IPS-NIHi7 (cell line): ENCODE results near the gene HNF4A.
A peak's percentile ranks its signal among the peaks of the same experiment; 100 is the strongest.
"Not testable (repeated sequence)": the region's sequence is repeated elsewhere in the genome, so short reads cannot be mapped to it uniquely, and the experiment has no call there.

Source experiments
- DNase-seq: peaks from one replicate; pipeline ENCODE4 v3.0.0; 2012; ENCODE audit warnings: mixed read lengths; ENCODE audit errors: extremely low spot score

HNF4A gene

GRCh38 chr20:44345147-44345546, 10.4 kb upstream of the HNF4A start:
- DNase-seq: no peak

GRCh38 chr20:44345941-44346340, 9.6 kb upstream of the HNF4A start:
- not testable (repeated sequence) for DNase-seq

GRCh38 chr20:44348168-44348659, 7.3 kb upstream of the HNF4A start:
- no peak for DNase-seq

- no peak for DNase-seq
Measured at GRCh38 chr20:44349349-44349748, 6.2 kb upstream of the HNF4A start.

- DNase-seq: no peak
Measured at GRCh38 chr20:44350567-44350966, 4.9 kb upstream of the HNF4A start.

GRCh38 chr20:44354979-44355497, 461 bp upstream of the HNF4A start:
- DNase-seq: no peak

GRCh38 chr20:44356353-44356723, 839 bp downstream of the HNF4A start:
- DNase-seq: no peak

- no peak for DNase-seq
Measured at GRCh38 chr20:44357020-44357419, 1.5 kb downstream of the HNF4A start.

GRCh38 chr20:44357555-44358125, 2.1 kb downstream of the HNF4A start:
- DNase-seq: no peak

GRCh38 chr20:44358776-44359175, 3.3 kb downstream of the HNF4A start:
- DNase-seq: no peak

- DNase-seq: no peak
Measured at GRCh38 chr20:44360221-44360620, 4.7 kb downstream of the HNF4A start.

- DNase-seq: no peak
Measured at GRCh38 chr20:44361021-44361420, 5.5 kb downstream of the HNF4A start.

GRCh38 chr20:44362466-44362940, 7.0 kb downstream of the HNF4A start:
- DNase-seq: no peak

- no peak for DNase-seq
Measured at GRCh38 chr20:44364068-44364467, 8.6 kb downstream of the HNF4A start.

- DNase-seq: no peak
Measured at GRCh38 chr20:44364780-44365179, 9.3 kb downstream of the HNF4A start.

GRCh38 chr20:44367746-44368145, 12.2 kb downstream of the HNF4A start:
- DNase-seq: no peak

GRCh38 chr20:44370639-44371218, 15.2 kb downstream of the HNF4A start:
- DNase-seq: peak; percentile 48

GRCh38 chr20:44382641-44383040, 27.1 kb downstream of the HNF4A start:
- DNase-seq: no peak

GRCh38 chr20:44384423-44385027, 29.0 kb downstream of the HNF4A start:
- peak; percentile 74 for DNase-seq

GRCh38 chr20:44388466-44389023, 33.0 kb downstream of the HNF4A start:
- peak; percentile 93 for DNase-seq

- no peak for DNase-seq
Measured at GRCh38 chr20:44389871-44390270, 34.4 kb downstream of the HNF4A start.

GRCh38 chr20:44390280-44390679, 34.8 kb downstream of the HNF4A start:
- no peak for DNase-seq
